Measurements from ENCODE around the gene CPM. TPM values are rescaled to one million over a fixed set of nuclear protein-coding genes. Genes with fewer than 3 reads are reported as not detected.

Gene CPM
- total RNA-seq, 1 donor = 3.6 TPM

DNA sequence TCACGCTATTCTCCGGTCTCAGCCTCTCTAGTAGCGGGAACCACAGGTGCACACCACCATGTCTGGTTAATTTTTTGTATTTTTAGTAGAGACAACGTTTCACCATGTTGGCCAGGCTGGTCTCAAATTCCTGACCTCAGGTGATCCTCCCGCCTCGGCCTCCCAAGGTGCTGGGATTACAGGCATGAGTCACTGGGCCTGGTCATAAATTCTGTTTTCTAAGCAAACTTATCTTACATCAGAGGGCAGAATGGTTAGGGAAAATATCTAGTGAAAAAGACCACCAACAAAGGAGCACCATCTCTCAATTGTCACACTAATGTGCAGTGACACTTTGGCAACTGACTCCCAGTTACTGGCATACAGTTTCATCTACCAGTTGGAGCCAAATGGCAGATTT is 2.8 kb downstream of the CPM start:
- no peak for DNase-seq (ENCODE audit: insufficient read length, low spot score, missing footprints)
- no peaks in the 10 kb centered on the region for H3K36me3 ChIP-seq (ENCODE audit: insufficient read depth, low read length)
- no peaks in the 10 kb centered on the region for H3K9me3 ChIP-seq (ENCODE audit: low read depth, low read length)
- H3K79me2 ChIP-seq (ENCODE audit: insufficient read depth, low read length) = no peaks in the 10 kb centered on the region
- no peak overlapping the region for H2AFZ ChIP-seq (ENCODE audit: low read length)
- TF ChIP-seq, protein P1, sequence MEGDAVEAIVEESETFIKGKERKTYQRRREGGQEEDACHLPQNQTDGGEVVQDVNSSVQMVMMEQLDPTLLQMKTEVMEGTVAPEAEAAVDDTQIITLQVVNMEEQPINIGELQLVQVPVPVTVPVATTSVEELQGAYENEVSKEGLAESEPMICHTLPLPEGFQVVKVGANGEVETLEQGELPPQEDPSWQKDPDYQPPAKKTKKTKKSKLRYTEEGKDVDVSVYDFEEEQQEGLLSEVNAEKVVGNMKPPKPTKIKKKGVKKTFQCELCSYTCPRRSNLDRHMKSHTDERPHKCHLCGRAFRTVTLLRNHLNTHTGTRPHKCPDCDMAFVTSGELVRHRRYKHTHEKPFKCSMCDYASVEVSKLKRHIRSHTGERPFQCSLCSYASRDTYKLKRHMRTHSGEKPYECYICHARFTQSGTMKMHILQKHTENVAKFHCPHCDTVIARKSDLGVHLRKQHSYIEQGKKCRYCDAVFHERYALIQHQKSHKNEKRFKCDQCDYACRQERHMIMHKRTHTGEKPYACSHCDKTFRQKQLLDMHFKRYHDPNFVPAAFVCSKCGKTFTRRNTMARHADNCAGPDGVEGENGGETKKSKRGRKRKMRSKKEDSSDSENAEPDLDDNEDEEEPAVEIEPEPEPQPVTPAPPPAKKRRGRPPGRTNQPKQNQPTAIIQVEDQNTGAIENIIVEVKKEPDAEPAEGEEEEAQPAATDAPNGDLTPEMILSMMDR (IDR thresholded peaks at IDR 0.05; ENCODE audit: extremely low read depth, low read depth, low read length) = no peak
- no peaks in the 10 kb centered on the region for H4K20me1 ChIP-seq (ENCODE audit: insufficient read depth, low read length)
- H3K4me1 ChIP-seq (ENCODE audit: insufficient read depth, low read length) = peaks cover 15% of the 10 kb centered on the region
- peaks cover 4% of the 10 kb centered on the region for H3K27me3 ChIP-seq (ENCODE audit: insufficient read depth, low read length)
- H3K4me3 ChIP-seq (ENCODE audit: insufficient read depth, low read length) = no peak overlapping the region
- no peak overlapping the region for H3K4me2 ChIP-seq (ENCODE audit: insufficient read depth, low read length)
- no peak overlapping the region for H3K27ac ChIP-seq (ENCODE audit: low read depth, low read length)

DNA sequence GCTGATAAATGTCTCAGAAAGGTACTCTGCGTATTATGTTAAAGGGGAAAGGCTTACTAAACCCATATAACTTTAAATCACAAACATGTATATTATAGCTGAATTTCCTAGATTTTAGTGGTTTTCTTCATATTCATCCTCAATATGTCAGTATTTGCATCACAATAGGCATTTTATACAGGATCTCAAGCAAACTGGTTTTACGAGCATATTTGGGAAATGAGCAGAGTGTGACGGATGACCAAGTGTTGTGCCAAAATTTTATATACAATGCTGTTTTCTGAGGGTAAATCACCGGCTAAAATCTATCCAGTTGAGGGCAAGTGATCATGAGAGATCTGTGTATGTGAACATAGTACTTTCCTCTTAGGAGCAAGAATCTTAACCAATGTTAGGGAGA is 8.4 kb downstream of the CPM start:
- TF ChIP-seq, protein P1 (IDR thresholded peaks at IDR 0.05; ENCODE audit: extremely low read depth, low read depth, low read length) = no peak
- no peak overlapping the region for H3K4me3 ChIP-seq (ENCODE audit: insufficient read depth, low read length)
- DNase-seq (ENCODE audit: insufficient read length, low spot score, missing footprints) = no peak

DNA sequence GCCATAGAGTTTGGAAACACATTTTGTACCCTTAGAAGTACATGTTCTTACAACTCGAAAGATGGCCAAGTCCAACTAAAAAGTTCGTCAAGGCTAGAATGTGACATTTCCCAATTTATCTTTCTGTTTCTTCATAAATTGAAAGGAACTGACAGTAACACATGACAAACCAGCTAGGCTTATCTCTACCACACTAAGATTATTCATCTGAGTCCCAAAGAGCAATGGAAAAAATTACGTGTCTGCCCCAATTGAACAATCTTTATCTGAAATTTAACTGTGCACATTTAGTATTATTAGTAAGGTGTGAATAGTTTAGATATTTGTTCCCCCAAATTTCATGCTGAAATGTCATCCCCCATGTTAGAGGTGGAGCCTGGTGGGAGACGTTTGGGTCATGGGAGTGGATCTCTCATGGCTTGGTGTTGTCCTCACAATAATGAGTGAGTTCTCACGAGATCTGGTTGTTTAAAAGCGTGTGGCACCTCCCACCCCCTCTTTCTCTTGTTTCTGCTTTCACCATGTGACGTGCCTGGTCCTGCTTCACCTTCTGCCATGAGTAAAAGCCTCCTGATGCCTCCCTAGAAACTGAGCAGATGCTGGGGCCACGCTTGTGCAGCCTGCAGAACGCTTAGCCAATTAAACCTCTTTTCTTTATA is 13.3 kb downstream of the CPM start:
- TF ChIP-seq, protein P1 (IDR thresholded peaks at IDR 0.05; ENCODE audit: extremely low read depth, low read depth, low read length) = no peak
- Histone ChIP-seq H3K27me3 (ENCODE audit: insufficient read depth, low read length) (no peaks in the 10 kb centered on the region), H3K4me3 (ENCODE audit: insufficient read depth, low read length) (no peak overlapping the region), H3K9me3 (ENCODE audit: low read depth, low read length) (no peaks in the 10 kb centered on the region), H3K27ac (ENCODE audit: low read depth, low read length) (no peak overlapping the region), H3K4me1 (ENCODE audit: insufficient read depth, low read length) (peaks cover 9% of the 10 kb centered on the region), H3K79me2 (ENCODE audit: insufficient read depth, low read length) (no peaks in the 10 kb centered on the region), H3K4me2 (ENCODE audit: insufficient read depth, low read length) (no peak overlapping the region), H2AFZ (ENCODE audit: low read length) (no peak overlapping the region), H3K36me3 (ENCODE audit: insufficient read depth, low read length) (no peaks in the 10 kb centered on the region), H4K20me1 (ENCODE audit: insufficient read depth, low read length) (no peaks in the 10 kb centered on the region)
- no peak for DNase-seq (ENCODE audit: insufficient read length, low spot score, missing footprints)

More for the DNA sequence above, 8.4 kb downstream of the CPM start:
- Histone ChIP-seq H4K20me1 (ENCODE audit: insufficient read depth, low read length) (no peaks in the 10 kb centered on the region), H2AFZ (ENCODE audit: low read length) (no peak overlapping the region), H3K27ac (ENCODE audit: low read depth, low read length) (no peak overlapping the region), H3K27me3 (ENCODE audit: insufficient read depth, low read length) (no peaks in the 10 kb centered on the region), H3K4me1 (ENCODE audit: insufficient read depth, low read length) (no peaks in the 10 kb centered on the region), H3K79me2 (ENCODE audit: insufficient read depth, low read length) (no peaks in the 10 kb centered on the region), H3K9me3 (ENCODE audit: low read depth, low read length) (no peaks in the 10 kb centered on the region), H3K36me3 (ENCODE audit: insufficient read depth, low read length) (no peaks in the 10 kb centered on the region), H3K4me2 (ENCODE audit: insufficient read depth, low read length) (no peak overlapping the region)

DNA sequence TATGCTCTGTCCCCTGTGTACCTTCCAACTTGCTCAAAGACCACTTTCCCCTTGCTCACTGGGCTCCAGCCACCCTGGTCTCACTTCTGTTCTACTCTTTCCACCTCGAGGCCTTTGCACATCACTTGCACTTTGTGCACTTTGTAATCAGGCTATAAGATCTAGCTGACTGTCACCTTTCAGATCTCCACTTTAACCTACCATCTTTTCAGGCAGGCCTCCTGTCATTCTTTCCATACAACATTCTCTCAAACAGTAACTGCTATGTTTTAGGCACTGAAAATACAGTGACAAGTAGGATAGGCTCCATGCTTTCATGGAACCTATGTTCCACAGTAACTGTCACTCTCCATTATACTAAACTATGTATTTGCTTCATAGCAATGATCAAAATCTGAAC is 14.0 kb downstream of the CPM start:
- Histone ChIP-seq H3K27me3 (ENCODE audit: insufficient read depth, low read length) (no peaks in the 10 kb centered on the region), H3K4me3 (ENCODE audit: insufficient read depth, low read length) (no peak overlapping the region), H4K20me1 (ENCODE audit: insufficient read depth, low read length) (no peaks in the 10 kb centered on the region), H3K79me2 (ENCODE audit: insufficient read depth, low read length) (no peaks in the 10 kb centered on the region), H3K27ac (ENCODE audit: low read depth, low read length) (no peak overlapping the region), H3K36me3 (ENCODE audit: insufficient read depth, low read length) (no peaks in the 10 kb centered on the region), H3K4me2 (ENCODE audit: insufficient read depth, low read length) (no peak overlapping the region), H2AFZ (ENCODE audit: low read length) (no peak overlapping the region), H3K4me1 (ENCODE audit: insufficient read depth, low read length) (peaks cover 16% of the 10 kb centered on the region), H3K9me3 (ENCODE audit: low read depth, low read length) (no peaks in the 10 kb centered on the region)
- DNase-seq (ENCODE audit: insufficient read length, low spot score, missing footprints) = no peak
- TF ChIP-seq, protein P1 (IDR thresholded peaks at IDR 0.05; ENCODE audit: extremely low read depth, low read depth, low read length) = no peak

Data from osteoblast (primary cell).